ENCODE measurements around the gene CCDC34. TPM values are rescaled to one million over a fixed set of nuclear protein-coding genes. Genes with fewer than 3 reads are reported as not detected.

The CCDC34 gene
- total and polyA plus RNA-seq, 12 donors: 1.1 to 10.7 (median 3.3) TPM

DNA sequence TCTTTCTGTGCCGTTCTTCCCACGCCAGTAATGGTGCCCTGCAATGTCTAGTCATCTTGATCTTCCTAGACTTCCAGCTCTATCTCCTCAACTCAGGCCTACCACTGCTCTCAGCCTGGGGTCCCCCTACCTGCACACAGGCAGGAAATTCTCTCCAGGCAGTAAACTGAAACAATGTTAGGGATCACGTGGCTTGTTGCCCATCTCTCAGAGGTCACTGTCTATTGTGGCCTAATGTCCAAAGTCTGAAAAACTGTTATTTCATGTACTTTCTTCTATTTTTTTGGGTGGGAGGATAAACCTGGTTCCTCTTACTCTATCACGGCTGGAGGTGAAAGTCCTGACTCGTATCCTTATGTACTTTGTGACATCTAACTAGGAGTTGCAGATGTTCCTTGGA is 59.1 kb downstream of the CCDC34 start:
- Histone ChIP-seq H3K27me3 (peaks cover 0 to 3% (median 0%) of the 10 kb centered on the region in 7 donors), H3K4me3 (no peak overlapping the region), H3K9me3 (no peaks in the 10 kb centered on the region), H3K4me1 (no peaks in the 10 kb centered on the region), H3K27ac (no peak overlapping the region), H3K36me3 (no peaks in the 10 kb centered on the region)
- ATAC-seq: no peak
- TF ChIP-seq, protein P1, sequence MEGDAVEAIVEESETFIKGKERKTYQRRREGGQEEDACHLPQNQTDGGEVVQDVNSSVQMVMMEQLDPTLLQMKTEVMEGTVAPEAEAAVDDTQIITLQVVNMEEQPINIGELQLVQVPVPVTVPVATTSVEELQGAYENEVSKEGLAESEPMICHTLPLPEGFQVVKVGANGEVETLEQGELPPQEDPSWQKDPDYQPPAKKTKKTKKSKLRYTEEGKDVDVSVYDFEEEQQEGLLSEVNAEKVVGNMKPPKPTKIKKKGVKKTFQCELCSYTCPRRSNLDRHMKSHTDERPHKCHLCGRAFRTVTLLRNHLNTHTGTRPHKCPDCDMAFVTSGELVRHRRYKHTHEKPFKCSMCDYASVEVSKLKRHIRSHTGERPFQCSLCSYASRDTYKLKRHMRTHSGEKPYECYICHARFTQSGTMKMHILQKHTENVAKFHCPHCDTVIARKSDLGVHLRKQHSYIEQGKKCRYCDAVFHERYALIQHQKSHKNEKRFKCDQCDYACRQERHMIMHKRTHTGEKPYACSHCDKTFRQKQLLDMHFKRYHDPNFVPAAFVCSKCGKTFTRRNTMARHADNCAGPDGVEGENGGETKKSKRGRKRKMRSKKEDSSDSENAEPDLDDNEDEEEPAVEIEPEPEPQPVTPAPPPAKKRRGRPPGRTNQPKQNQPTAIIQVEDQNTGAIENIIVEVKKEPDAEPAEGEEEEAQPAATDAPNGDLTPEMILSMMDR (IDR thresholded peaks at IDR 0.05): no peak
- WGBS, 2 donors: 75 to 88% methylated on average over 5 of the region's 5 CpGs
- intact Hi-C loops (cut with DNase I): no loop called here
- DNase-seq: no peak

DNA sequence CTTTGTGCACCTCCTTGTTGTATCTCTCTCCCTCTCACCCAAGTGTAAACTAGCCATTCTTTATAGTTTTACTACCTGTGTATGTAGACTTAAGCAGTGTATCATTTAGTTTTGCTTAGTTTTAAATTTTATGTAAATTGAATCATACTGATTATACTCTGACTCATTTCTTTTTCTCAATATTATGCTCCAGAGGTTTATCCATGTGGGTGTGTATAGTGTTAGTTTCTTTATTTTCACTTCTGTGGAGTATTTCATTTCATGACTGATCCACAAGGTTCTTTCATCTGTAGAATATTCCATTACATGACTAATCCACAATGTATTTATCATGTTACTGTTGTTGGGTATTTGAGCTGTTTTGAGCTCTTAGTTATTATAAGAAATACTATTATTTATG is 62.0 kb downstream of the CCDC34 start:
- H3K27ac ChIP-seq: no peak overlapping the region
- no peaks in the 10 kb centered on the region for H3K9me3 ChIP-seq
- no peaks in the 10 kb centered on the region for H3K36me3 ChIP-seq
- no peak overlapping the region for H3K4me3 ChIP-seq
- ATAC-seq (no peak), DNase-seq (no peak)
- no peaks in the 10 kb centered on the region for H3K27me3 ChIP-seq
- TF ChIP-seq, protein P1 (IDR thresholded peaks at IDR 0.05): no peak
- peaks cover 0 to 4% (median 0%) of the 10 kb centered on the region in 9 donors for H3K4me1 ChIP-seq
- intact Hi-C loops (cut with DNase I): no loop called here

DNA sequence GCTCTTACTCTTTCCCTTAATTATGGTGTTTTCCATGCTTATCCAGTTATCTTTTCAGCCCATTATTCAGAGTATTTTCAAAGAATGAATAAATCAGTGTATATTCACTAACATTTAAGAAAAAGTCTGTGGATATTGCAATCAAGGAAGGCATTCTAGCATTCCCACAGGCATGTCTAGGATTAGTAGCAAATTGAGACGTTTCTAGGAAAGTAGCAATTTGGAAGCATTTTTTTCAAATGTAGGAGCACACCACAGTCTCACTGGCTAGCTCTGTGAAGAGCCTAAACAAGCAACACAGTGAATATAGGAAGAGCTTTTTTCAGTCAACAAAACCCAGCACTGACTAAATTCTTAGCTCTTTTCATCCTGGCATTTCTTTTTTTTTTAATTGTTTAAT is 65.4 kb downstream of the CCDC34 start:
- H3K27me3 ChIP-seq: no peaks in the 10 kb centered on the region
- H3K9me3 ChIP-seq: no peaks in the 10 kb centered on the region
- DNase-seq: no peak
- intact Hi-C loops (cut with DNase I): loop anchor here in 8 of 10 donors (2.0 to 10.0 kb wide), 6 partner anchors 113 to 190 kb away; no protein-coding TSS in a partner anchor
- peaks cover 0 to 8% (median 0%) of the 10 kb centered on the region in 9 donors for H3K4me1 ChIP-seq
- TF ChIP-seq, protein P1 (IDR thresholded peaks at IDR 0.05): no peak
- H3K27ac ChIP-seq: no peak overlapping the region
- WGBS, 2 donors: 68 to 73% methylated on average over 1 of the region's 1 CpG
- no peak for ATAC-seq
- no peaks in the 10 kb centered on the region for H3K36me3 ChIP-seq
- H3K4me3 ChIP-seq: no peak overlapping the region

DNA sequence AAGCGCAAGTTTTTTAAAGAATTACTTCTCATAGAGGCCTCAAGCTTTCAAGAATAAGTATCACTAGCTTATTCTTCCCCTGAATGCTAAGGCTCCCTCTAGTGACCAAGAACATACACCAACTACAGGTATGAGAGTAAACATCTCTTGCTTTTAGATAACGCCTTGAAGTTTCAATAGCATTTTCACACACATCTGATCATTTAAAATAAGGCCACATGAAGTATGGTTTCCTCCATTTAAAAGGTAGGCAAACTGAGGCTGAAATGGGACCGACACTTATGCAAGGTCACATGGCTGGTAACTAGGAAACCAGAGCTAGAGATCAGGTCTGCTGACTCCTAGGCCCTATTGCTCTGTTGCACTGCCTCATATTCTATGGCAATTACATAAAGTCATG is 66.5 kb downstream of the CCDC34 start:
- H3K36me3 ChIP-seq: no peaks in the 10 kb centered on the region
- H3K27me3 ChIP-seq: no peaks in the 10 kb centered on the region
- H3K27ac ChIP-seq: peak overlapping the region in 4 of 10 donors; percentile 10 to 65 (median 45)
- H3K4me3 ChIP-seq: no peak overlapping the region
- H3K9me3 ChIP-seq: peaks cover 0 to 5% (median 0%) of the 10 kb centered on the region in 11 donors
- 60 to 71% methylated on average over 3 of the region's 3 CpGs for WGBS, 2 donors
- peak in 4 of 8 donors; percentile 44 to 76 (median 65) for ATAC-seq
- TF ChIP-seq, protein P1 (IDR thresholded peaks at IDR 0.05): peak in 8 of 9 donors; percentile 35 to 74 (median 62)
- peaks cover 0 to 13% (median 0%) of the 10 kb centered on the region in 9 donors for H3K4me1 ChIP-seq
- intact Hi-C loops (cut with DNase I): loop anchor here in 8 of 10 donors (1.0 to 10.0 kb wide), 7 partner anchors 112 to 191 kb away; no protein-coding TSS in a partner anchor
- no peak for DNase-seq

Data from heart right ventricle (tissue), 16 donors.